Smooth muscle cell (in vitro differentiated cells): Measurements from ENCODE around the gene POLR2M. TPM values are rescaled to one million over a fixed set of nuclear protein-coding genes. Genes with fewer than 3 reads are reported as not detected.

ENCODE experiments used
- DNase-seq: peaks from one replicate; lab custom pipeline; 2025; ENCODE audit not compliant: unreplicated experiment; lab: John Stamatoyannopoulos, UW
- H2AFZ ChIP-seq: fragments of 200-600 bp; sonication (generic); 2 replicates; pipeline ENCODE4 v1.6.0; 2016; ENCODE audit warnings: antibody characterized with exemption, low read depth, mild to moderate bottlenecking
- H3F3A ChIP-seq: fragments of 200-600 bp; sonication (generic); 2 replicates; pipeline ENCODE4 v1.6.0; 2017; ENCODE audit warnings: antibody characterized with exemption, low read depth
- H3K27ac ChIP-seq: fragments of 200-600 bp; sonication (generic); 2 replicates; pipeline ENCODE4 v1.5.1; 2016; ENCODE audit warnings: low read depth, mild to moderate bottlenecking
- H3K27me3 ChIP-seq: fragments of 200-600 bp; sonication (generic); 2 replicates; pipeline ENCODE4 v1.6.1; 2016; ENCODE audit warnings: low read depth, mild to moderate bottlenecking
- H3K36me3 ChIP-seq: fragments of 200-600 bp; sonication (generic); 2 replicates; pipeline ENCODE4 v1.5.1; 2016; ENCODE audit warnings: low read depth
- H3K4me1 ChIP-seq: fragments of 200-600 bp; sonication (generic); 2 replicates; pipeline ENCODE4 v1.5.1; 2016; ENCODE audit warnings: low read depth
- H3K4me2 ChIP-seq: fragments of 200-600 bp; sonication (generic); 2 replicates; pipeline ENCODE4 v1.6.0; 2016; ENCODE audit warnings: mild to moderate bottlenecking
- H3K4me3 ChIP-seq: fragments of 200-600 bp; sonication (generic); 2 replicates; pipeline ENCODE4 v1.5.1; 2016; ENCODE audit warnings: mild to moderate bottlenecking
- H3K79me2 ChIP-seq: fragments of 200-600 bp; sonication (generic); 2 replicates; pipeline ENCODE4 v1.6.0; 2016; ENCODE audit warnings: low read depth, mild to moderate bottlenecking
- H3K9ac ChIP-seq: fragments of 200-600 bp; sonication (generic); 2 replicates; pipeline ENCODE4 v1.6.0; 2016; ENCODE audit warnings: low read depth
- H3K9me3 ChIP-seq: fragments of 200-600 bp; sonication (generic); replicated peaks from 2 replicates; pipeline ENCODE4 v1.5.1; 2016; ENCODE audit warnings: low read depth
- H4K20me1 ChIP-seq: fragments of 200-600 bp; sonication (generic); 2 replicates; pipeline ENCODE4 v1.6.0; 2016; ENCODE audit warnings: low read depth
- WGBS: methylation state at CpG from one replicate; pipeline ENCODE4 v1.1.7; 2016; ENCODE audit warnings: low lambda C conversion rate; 5-methylcytosine and 5-hydroxymethylcytosine counted together
- polyA plus RNA-seq: library from polyadenylated mRNA; unstranded; fragments of >200 nt; fragmentation: Nextera tagmentation; extraction: Ambion mirVana; gene quantifications from 2 replicates; pipeline ENCODE4 v1.2.1, GENCODE V29; 2016
- total RNA-seq: library from RNA; depleted of rRNA; stranded (reverse); fragments of >200 nt; gene quantifications from 2 replicates; pipeline ENCODE4 v1.2.3, GENCODE V29; 2014
- TF ChIP-seq, protein P1 (sequence below): fragments of 200-600 bp; sonication (generic); IDR thresholded peaks from 2 replicates; pipeline ENCODE4 v1.5.1; 2017; ENCODE audit warnings: borderline replicate concordance, mild to moderate bottlenecking, antibody characterized with exemption; ENCODE audit not compliant: insufficient read depth, poor library complexity, severe bottlenecking

Gene POLR2M
- total RNA-seq (49.8 and 387 TPM in 2 replicates), polyA plus RNA-seq (19.8 and 23.9 TPM in 2 replicates)

DNA sequence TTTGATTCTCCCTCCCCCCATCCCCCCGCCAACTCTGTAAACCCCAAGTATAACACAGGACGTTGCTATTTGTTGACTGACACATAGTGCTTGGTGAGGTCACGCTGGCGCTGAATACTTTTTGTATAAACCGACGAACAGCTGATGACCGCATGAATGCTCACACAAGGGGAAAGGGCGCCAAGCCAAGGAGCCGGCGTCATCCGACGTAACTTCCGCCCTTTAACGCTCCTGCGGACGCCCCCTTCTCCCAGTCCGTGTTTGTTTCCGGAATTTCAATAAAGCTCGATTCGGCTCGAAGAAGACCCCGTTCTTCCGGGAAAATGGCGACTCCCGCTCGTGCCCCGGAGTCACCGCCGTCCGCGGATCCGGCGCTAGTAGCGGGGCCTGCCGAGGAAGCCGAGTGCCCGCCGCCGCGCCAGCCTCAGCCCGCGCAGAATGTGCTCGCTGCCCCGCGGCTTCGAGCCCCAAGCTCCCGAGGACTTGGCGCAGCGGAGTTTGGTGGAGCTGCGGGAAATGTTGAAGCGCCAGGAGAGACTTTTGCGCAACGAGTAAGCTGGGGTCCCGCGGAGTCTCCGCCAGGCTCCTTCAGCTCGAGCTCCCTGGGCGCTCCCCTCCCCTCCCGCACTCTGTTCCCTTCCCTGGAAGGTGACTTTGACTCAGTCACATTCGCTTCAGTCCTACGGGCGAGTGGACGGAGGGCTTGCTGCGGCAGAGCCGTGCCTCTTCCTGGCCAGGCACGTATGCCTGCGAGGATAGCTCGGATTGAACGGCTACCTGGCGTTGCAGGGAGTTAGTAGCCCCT lies at the start of gene POLR2M:
POLR2M (plus strand) TSS at position 310 of the 805 bp plus-strand sequence; CDS start at position 439, 129 bp downstream.
- Histone ChIP-seq H3K4me3 (peak within 1 kb of the TSS; percentile 90), H3K36me3 (peaks cover 11% of the 10 kb centered on the region), H3K27ac (peak within 1 kb of the TSS; percentile 98), H2AFZ (peak within 1 kb of the TSS; percentile 97), H3F3A (no peaks in the 10 kb centered on the region), H3K27me3 (no peaks in the 10 kb centered on the region), H3K9ac (peak within 1 kb of the TSS; percentile 99), H3K4me1 (peaks cover 10% of the 10 kb centered on the region), H4K20me1 (peaks cover 12% of the 10 kb centered on the region), H3K9me3 (no peaks in the 10 kb centered on the region), H3K79me2 (peaks cover 34% of the 10 kb centered on the region), H3K4me2 (peak within 1 kb of the TSS; percentile 89)
- peak; percentile 67 for DNase-seq
- WGBS = under 1% methylated on average over 70 of the region's 70 CpGs
- TF ChIP-seq, protein P1, sequence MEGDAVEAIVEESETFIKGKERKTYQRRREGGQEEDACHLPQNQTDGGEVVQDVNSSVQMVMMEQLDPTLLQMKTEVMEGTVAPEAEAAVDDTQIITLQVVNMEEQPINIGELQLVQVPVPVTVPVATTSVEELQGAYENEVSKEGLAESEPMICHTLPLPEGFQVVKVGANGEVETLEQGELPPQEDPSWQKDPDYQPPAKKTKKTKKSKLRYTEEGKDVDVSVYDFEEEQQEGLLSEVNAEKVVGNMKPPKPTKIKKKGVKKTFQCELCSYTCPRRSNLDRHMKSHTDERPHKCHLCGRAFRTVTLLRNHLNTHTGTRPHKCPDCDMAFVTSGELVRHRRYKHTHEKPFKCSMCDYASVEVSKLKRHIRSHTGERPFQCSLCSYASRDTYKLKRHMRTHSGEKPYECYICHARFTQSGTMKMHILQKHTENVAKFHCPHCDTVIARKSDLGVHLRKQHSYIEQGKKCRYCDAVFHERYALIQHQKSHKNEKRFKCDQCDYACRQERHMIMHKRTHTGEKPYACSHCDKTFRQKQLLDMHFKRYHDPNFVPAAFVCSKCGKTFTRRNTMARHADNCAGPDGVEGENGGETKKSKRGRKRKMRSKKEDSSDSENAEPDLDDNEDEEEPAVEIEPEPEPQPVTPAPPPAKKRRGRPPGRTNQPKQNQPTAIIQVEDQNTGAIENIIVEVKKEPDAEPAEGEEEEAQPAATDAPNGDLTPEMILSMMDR = no peak

- WGBS = 90% methylated on average over 1 of the region's 1 CpG
Measured at GRCh38 chr15:57657619-57658018, 48.9 kb upstream of the POLR2M start.

DNA sequence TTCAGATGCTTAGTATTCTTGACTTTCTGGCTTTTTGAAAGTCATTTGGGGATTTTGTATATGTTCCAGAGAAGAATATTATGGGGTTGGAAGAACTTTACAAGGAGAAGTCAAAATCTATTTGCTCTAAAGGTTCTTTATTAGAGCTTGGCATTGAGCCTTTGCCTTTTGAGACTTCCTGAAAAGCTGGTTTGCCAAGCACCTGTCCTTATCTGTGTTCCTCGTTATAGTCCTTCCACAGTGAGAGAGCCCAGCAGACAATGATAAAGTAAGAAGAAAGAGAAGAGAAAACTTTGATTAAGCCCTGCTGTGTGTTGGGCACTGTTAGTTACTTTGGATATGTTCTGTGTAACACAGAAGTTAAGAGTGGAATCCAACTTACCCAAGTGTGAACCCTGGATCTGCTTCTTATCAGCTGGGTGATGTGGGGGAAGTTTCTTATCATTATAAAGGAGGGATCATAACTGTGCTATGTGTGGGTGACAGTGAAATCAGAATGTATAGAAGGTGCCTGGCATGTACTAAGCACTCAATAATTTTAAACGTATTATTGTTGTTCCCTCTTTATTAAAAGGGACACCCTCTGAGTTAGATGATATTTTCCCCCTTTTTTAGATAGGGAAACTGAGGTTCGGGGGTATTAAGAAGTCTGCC lies 44.3 kb upstream of the POLR2M start:
- TF ChIP-seq, protein P1 = no peak
- WGBS = 90% methylated on average over 3 of the region's 3 CpGs
- no peak overlapping the region for H3K27ac ChIP-seq
- H3K9ac ChIP-seq = no peak overlapping the region
- DNase-seq = no peak
- H3K4me2 ChIP-seq = no peak overlapping the region
- H2AFZ ChIP-seq = no peak overlapping the region
- peaks cover 5% of the 10 kb centered on the region for H3K27me3 ChIP-seq
- H3K36me3 ChIP-seq = no peaks in the 10 kb centered on the region
- no peaks in the 10 kb centered on the region for H3K4me1 ChIP-seq
- H3K79me2 ChIP-seq = no peaks in the 10 kb centered on the region
- no peaks in the 10 kb centered on the region for H3K9me3 ChIP-seq
- no peaks in the 10 kb centered on the region for H4K20me1 ChIP-seq
- no peaks in the 10 kb centered on the region for H3F3A ChIP-seq
- H3K4me3 ChIP-seq = no peak overlapping the region

More at GRCh38 chr15:57657619-57658018, 48.9 kb upstream of the POLR2M start:
- Histone ChIP-seq H3K4me2 (no peak overlapping the region), H3F3A (no peaks in the 10 kb centered on the region), H3K9ac (no peak overlapping the region), H3K4me3 (no peak overlapping the region), H3K4me1 (no peaks in the 10 kb centered on the region), H3K27me3 (peaks cover 10% of the 10 kb centered on the region), H4K20me1 (no peaks in the 10 kb centered on the region), H3K79me2 (no peaks in the 10 kb centered on the region), H2AFZ (no peak overlapping the region), H3K27ac (no peak overlapping the region), H3K9me3 (no peaks in the 10 kb centered on the region), H3K36me3 (no peaks in the 10 kb centered on the region)
- TF ChIP-seq, protein P1 = no peak
- no peak for DNase-seq
